GM21528 (cell line): ENCODE measurements around the gene ABHD15.

Source experiments
- ATAC-seq: cut with Tn5 transposase; IDR thresholded peaks from one replicate; pipeline ENCODE4 v1.9.1; 2021; ENCODE audit warnings: mild to moderate bottlenecking, moderate library complexity; ENCODE audit not compliant: unreplicated experiment, low FRiP score

The ABHD15 gene

GRCh38 chr17:29566473-29567303, at the start of gene ABHD15:
Gene ABHD15 (minus strand): TSS chr17:29567037. CDS start chr17:29566966, 71 bp downstream.
- peak; percentile 13 for ATAC-seq

- ATAC-seq = peak; percentile 41
Measured at GRCh38 chr17:29615492-29616299, 48.9 kb upstream of the ABHD15 start.

- ATAC-seq = no peak
Measured at GRCh38 chr17:29615048-29615385, 48.2 kb upstream of the ABHD15 start.

- no peak for ATAC-seq
Measured at GRCh38 chr17:29614349-29615047, 47.7 kb upstream of the ABHD15 start.

- no peak for ATAC-seq
Measured at GRCh38 chr17:29613856-29614255, 47.0 kb upstream of the ABHD15 start.

- ATAC-seq = no peak
Measured at GRCh38 chr17:29613352-29613837, 46.6 kb upstream of the ABHD15 start.

- no peak for ATAC-seq
Measured at GRCh38 chr17:29612404-29613280, 45.8 kb upstream of the ABHD15 start.

GRCh38 chr17:29612094-29612403, 45.2 kb upstream of the ABHD15 start:
- ATAC-seq = no peak

GRCh38 chr17:29611351-29612093, 44.7 kb upstream of the ABHD15 start:
- ATAC-seq = no peak

GRCh38 chr17:29610395-29610794, 43.6 kb upstream of the ABHD15 start:
- no peak for ATAC-seq

GRCh38 chr17:29608986-29609385, 42.1 kb upstream of the ABHD15 start:
- ATAC-seq = no peak

- no peak for ATAC-seq
Measured at GRCh38 chr17:29607557-29608195, 40.8 kb upstream of the ABHD15 start.

GRCh38 chr17:29603109-29603674, 36.4 kb upstream of the ABHD15 start:
- no peak for ATAC-seq

- no peak for ATAC-seq
Measured at GRCh38 chr17:29597361-29598172, 30.7 kb upstream of the ABHD15 start.

GRCh38 chr17:29596811-29597210, 30.0 kb upstream of the ABHD15 start:
- no peak for ATAC-seq

- ATAC-seq = no peak
Measured at GRCh38 chr17:29595943-29596774, 29.3 kb upstream of the ABHD15 start.
